PC-3 (cell line): ENCODE data around the gene PIGN. TPM values are rescaled to one million over a fixed set of nuclear protein-coding genes. Genes with fewer than 3 reads are reported as not detected.
A peak's percentile ranks its signal among the peaks of the same experiment; 100 is the strongest.

Source experiments
- ATAC-seq: fragments of 200-7000 bp; cut with Tn5 transposase; 2 replicates; pipeline ENCODE4 v1.9.1; 2020; ENCODE audit warnings: mild to moderate bottlenecking, moderate library complexity
- BruUV-seq: library from RNA; stranded (reverse); fragments of 400-500 nt; replicated peaks from 2 replicates; lab custom pipeline; 2021; lab: Mats Ljungman, UMichigan
- CTCF ChIA-PET: fragments of 300-600 bp; sonication (Branson Sonifier 250); formaldehyde crosslinking; loops from one replicate; lab custom pipeline; 2022; ENCODE audit warnings: antibody characterized with exemption; lab: Charles Lee
- POLR2A ChIA-PET: fragments of 300-600 bp; sonication (Branson Sonifier 250); formaldehyde crosslinking; loops from one replicate; lab custom pipeline; 2022; ENCODE audit warnings: antibody characterized with exemption; ENCODE audit not compliant: unreplicated experiment; lab: Charles Lee
- DNase-seq: peaks from one replicate; pipeline ENCODE4 v3.0.0-alpha.2; 2015
- H2AFZ ChIP-seq: fragments of 300-600 bp; sonication (generic); 2 replicates; pipeline ENCODE4 v1.6.0; 2016; ENCODE audit warnings: antibody characterized with exemption, low read length
- H3F3A ChIP-seq: fragments of 300-600 bp; sonication (generic); one replicate; pipeline ENCODE4 v1.6.0; 2017; ENCODE audit warnings: antibody characterized with exemption, low read length, control low read depth, mild to moderate bottlenecking; ENCODE audit not compliant: unreplicated experiment
- H3K27ac ChIP-seq: fragments of 300-600 bp; sonication (generic); 2 replicates; pipeline ENCODE4 v1.5.1; 2016; ENCODE audit warnings: mild to moderate bottlenecking, low read length
- H3K27me3 ChIP-seq: fragments of 300-600 bp; sonication (generic); 2 replicates; pipeline ENCODE4 v1.6.1; 2016; ENCODE audit warnings: low read length, mixed read lengths
- H3K36me3 ChIP-seq: fragments of 300-600 bp; sonication (generic); 2 replicates; pipeline ENCODE4 v1.6.1; 2016; ENCODE audit warnings: low read depth, mixed run types, low read length, mixed read lengths
- H3K4me1 ChIP-seq: fragments of 300-600 bp; sonication (generic); 2 replicates; pipeline ENCODE4 v1.5.1; 2016; ENCODE audit warnings: low read length; ENCODE audit not compliant: insufficient read depth
- H3K4me2 ChIP-seq: fragments of 300-600 bp; sonication (generic); 2 replicates; pipeline ENCODE4 v1.6.0; 2016; ENCODE audit warnings: low read length
- H3K4me3 ChIP-seq: fragments of 300-600 bp; sonication (generic); 2 replicates; pipeline ENCODE4 v1.5.1; 2016; ENCODE audit warnings: mild to moderate bottlenecking, low read length, mixed read lengths
- H3K79me2 ChIP-seq: fragments of 300-600 bp; sonication (generic); 2 replicates; pipeline ENCODE4 v1.6.1; 2017; ENCODE audit warnings: low read length, mixed read lengths
- H3K9ac ChIP-seq: fragments of 300-600 bp; sonication (generic); 2 replicates; pipeline ENCODE4 v1.6.0; 2016; ENCODE audit warnings: mild to moderate bottlenecking, low read length
- H3K9me2 ChIP-seq: fragments of 300-600 bp; sonication (generic); replicated peaks from 2 replicates; pipeline ENCODE4 v1.6.1; 2016; ENCODE audit warnings: mixed run types, low read length, mixed read lengths
- H3K9me3 ChIP-seq: fragments of 300-600 bp; sonication (generic); 2 replicates; pipeline ENCODE4 v1.6.1; 2016; ENCODE audit warnings: low read length, mixed read lengths
- H4K20me1 ChIP-seq: fragments of 300-600 bp; sonication (generic); 2 replicates; pipeline ENCODE4 v1.6.1; 2016; ENCODE audit warnings: low read length, mixed read lengths
- CTCF ChIP-seq: fragments of 300-600 bp; sonication (generic); conservative IDR thresholded peaks from 2 replicates; pipeline ENCODE4 v1.5.1; 2017; ENCODE audit warnings: antibody characterized with exemption, low read depth, mild to moderate bottlenecking, low read length
- EZH2 ChIP-seq: fragments of 300-600 bp; sonication (generic); IDR thresholded peaks from one replicate; pipeline ENCODE4 v1.6.1; 2017; ENCODE audit warnings: antibody characterized with exemption, mild to moderate bottlenecking, low read length; ENCODE audit not compliant: unreplicated experiment
- EZH2phosphoT487 ChIP-seq: fragments of 300-600 bp; sonication (generic); IDR thresholded peaks from 2 replicates; pipeline ENCODE4 v1.6.1; 2018; ENCODE audit warnings: mild to moderate bottlenecking, antibody characterized with exemption, low read length, borderline replicate concordance
- intact Hi-C: fragments of 100-400 bp; cut with micrococcal nuclease; formaldehyde crosslinking; loops from 2 replicates; pipeline ENCODE4 v1.9.0; 2023
- total RNA-seq: library from RNA; depleted of rRNA; stranded (reverse); fragments of >200 nt; gene quantifications from 2 replicates; pipeline ENCODE4 v1.2.3, GENCODE V29; 2014

The PIGN gene
- total RNA-seq, 1 experiment from 2014 or later, result 22.7 TPM

DNA sequence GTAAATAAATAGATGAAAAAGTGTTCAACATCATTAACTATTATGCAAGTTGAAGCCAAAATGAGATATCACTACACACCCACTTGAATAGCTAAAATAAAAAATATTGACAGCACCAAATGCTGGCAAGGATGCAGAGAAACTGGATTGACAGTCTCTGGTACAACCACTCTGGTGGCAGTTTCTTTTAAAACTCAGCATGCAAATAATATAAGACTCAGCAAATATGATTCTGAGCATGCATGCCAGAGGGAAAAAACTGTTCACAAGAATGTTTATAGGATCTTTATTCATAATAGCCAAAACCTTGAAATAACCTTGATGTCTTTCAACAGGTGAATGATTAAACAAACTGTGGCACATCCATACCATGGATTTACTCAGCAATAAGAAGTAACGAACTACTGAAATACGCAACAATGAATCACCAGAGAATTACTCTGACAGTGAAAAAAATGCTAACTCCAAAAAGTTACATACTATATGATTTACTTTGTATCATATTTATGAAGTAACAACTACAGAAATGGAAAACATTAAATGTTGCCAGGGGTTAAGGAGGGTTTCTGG, 131.8 kb downstream of the PIGN start:
- no peak overlapping the region for H3K4me2 ChIP-seq
- H3K36me3 ChIP-seq, result no peaks in the 10 kb centered on the region
- no peak for DNase-seq
- intact Hi-C loops, result no loop called here
- POLR2A ChIA-PET, result interaction anchor here (0.6 kb wide), 1 partner anchor 17 kb away, joined by 3 read pairs; no protein-coding TSS in a partner anchor
- BruUV-seq, result no TSS peak
- ATAC-seq, result no peak
- TF ChIP-seq EZH2phosphoT487 (no peak), CTCF (no peak), EZH2 (no peak)
- no peaks in the 10 kb centered on the region for H3K27me3 ChIP-seq
- no peak overlapping the region for H2AFZ ChIP-seq
- H3K9me3 ChIP-seq, result no peaks in the 10 kb centered on the region
- CTCF ChIA-PET, result no interaction called here
- no peaks in the 10 kb centered on the region for H3F3A ChIP-seq
- no peak overlapping the region for H3K4me3 ChIP-seq
- H3K9ac ChIP-seq, result no peak overlapping the region
- no peak overlapping the region for H3K27ac ChIP-seq
- no peaks in the 10 kb centered on the region for H3K9me2 ChIP-seq
- H3K4me1 ChIP-seq, result no peaks in the 10 kb centered on the region
- no peaks in the 10 kb centered on the region for H4K20me1 ChIP-seq
- no peaks in the 10 kb centered on the region for H3K79me2 ChIP-seq

GRCh38 chr18:62048279-62048678, 138.6 kb downstream of the PIGN start:
- Histone ChIP-seq H3K36me3 (no peaks in the 10 kb centered on the region), H3K9me2 (no peaks in the 10 kb centered on the region), H3K4me2 (no peak overlapping the region), H3K9me3 (no peaks in the 10 kb centered on the region), H3K27me3 (no peaks in the 10 kb centered on the region), H4K20me1 (no peaks in the 10 kb centered on the region), H3K4me1 (no peaks in the 10 kb centered on the region), H2AFZ (no peak overlapping the region), H3K27ac (no peak overlapping the region), H3F3A (no peaks in the 10 kb centered on the region), H3K4me3 (no peak overlapping the region), H3K9ac (no peak overlapping the region), H3K79me2 (no peaks in the 10 kb centered on the region)
- CTCF ChIA-PET, result no interaction called here
- POLR2A ChIA-PET, result no interaction called here
- ATAC-seq (no peak), DNase-seq (no peak)
- intact Hi-C loops, result no loop called here
- TF ChIP-seq EZH2, result no peak
- TF ChIP-seq EZH2phosphoT487, result no peak
- TF ChIP-seq CTCF, result no peak
- no TSS peak for BruUV-seq

- TF ChIP-seq CTCF (no peak), EZH2 (no peak), EZH2phosphoT487 (no peak)
- intact Hi-C loops, result no loop called here
- H2AFZ ChIP-seq, result no peak overlapping the region
- no peaks in the 10 kb centered on the region for H3K9me3 ChIP-seq
- no peak overlapping the region for H3K27ac ChIP-seq
- H4K20me1 ChIP-seq, result no peaks in the 10 kb centered on the region
- POLR2A ChIA-PET, result no interaction called here
- no peak overlapping the region for H3K4me3 ChIP-seq
- no peaks in the 10 kb centered on the region for H3K36me3 ChIP-seq
- BruUV-seq, result no TSS peak
- H3K4me1 ChIP-seq, result no peaks in the 10 kb centered on the region
- H3K79me2 ChIP-seq, result no peaks in the 10 kb centered on the region
- H3F3A ChIP-seq, result no peaks in the 10 kb centered on the region
- no peak overlapping the region for H3K9ac ChIP-seq
- H3K27me3 ChIP-seq, result no peaks in the 10 kb centered on the region
- no peak for DNase-seq
- CTCF ChIA-PET, result no interaction called here
- H3K4me2 ChIP-seq, result no peak overlapping the region
- no peaks in the 10 kb centered on the region for H3K9me2 ChIP-seq
- peak; percentile 31; the same call in 1 of the 2 replicates for ATAC-seq
Measured at GRCh38 chr18:62045316-62045715, 141.5 kb downstream of the PIGN start.
